Osteoblast (primary cell): Measurements from ENCODE around the gene KIF13A. TPM values are rescaled to one million over a fixed set of nuclear protein-coding genes. Genes with fewer than 3 reads are reported as not detected.
A peak's percentile ranks its signal among the peaks of the same experiment; 100 is the strongest.

Experiments used
- DNase-seq: peaks from one replicate; pipeline ENCODE4 v3.0.0; 2011; ENCODE audit warnings: low spot score, mixed read lengths; ENCODE audit not compliant: insufficient read length; ENCODE audit errors: missing footprints
- H2AFZ ChIP-seq: 2 replicates; pipeline ENCODE4 v1.6.0; 2011; ENCODE audit warnings: mild to moderate bottlenecking, low read length
- H3K27ac ChIP-seq: 2 replicates; pipeline ENCODE4 v1.5.1; 2011; ENCODE audit warnings: mild to moderate bottlenecking, low read depth, low read length, moderate library complexity
- H3K27me3 ChIP-seq: 2 replicates; pipeline ENCODE4 v1.6.0; 2012; ENCODE audit warnings: mild to moderate bottlenecking, control low read depth, inconsistent platforms, low read length, moderate library complexity; ENCODE audit not compliant: insufficient read depth
- H3K36me3 ChIP-seq: 2 replicates; pipeline ENCODE4 v1.5.1; 2011; ENCODE audit warnings: mild to moderate bottlenecking, low read length, control low read depth, moderate library complexity; ENCODE audit not compliant: insufficient read depth
- H3K4me1 ChIP-seq: 2 replicates; pipeline ENCODE4 v1.5.1; 2011; ENCODE audit warnings: mild to moderate bottlenecking, low read length, control low read depth, moderate library complexity; ENCODE audit not compliant: insufficient read depth
- H3K4me2 ChIP-seq: 2 replicates; pipeline ENCODE4 v1.6.0; 2011; ENCODE audit warnings: mild to moderate bottlenecking, low read length; ENCODE audit not compliant: insufficient read depth
- H3K4me3 ChIP-seq: fragments of 200-600 bp; sonication (generic); 3 replicates; pipeline ENCODE4 v1.5.1; 2012; ENCODE audit warnings: mild to moderate bottlenecking, low read length, inconsistent platforms; ENCODE audit not compliant: insufficient read depth
- H3K79me2 ChIP-seq: 2 replicates; pipeline ENCODE4 v1.6.0; 2012; ENCODE audit warnings: mild to moderate bottlenecking, low read length, control low read depth, inconsistent platforms; ENCODE audit not compliant: insufficient read depth
- H3K9me3 ChIP-seq: 2 replicates; pipeline ENCODE4 v1.5.1; 2011; ENCODE audit warnings: low read depth, low read length, control low read depth
- H4K20me1 ChIP-seq: 2 replicates; pipeline ENCODE4 v1.6.0; 2012; ENCODE audit warnings: mild to moderate bottlenecking, low read length, control low read depth; ENCODE audit not compliant: insufficient read depth
- CTCF ChIP-seq: IDR thresholded peaks from 2 replicates; pipeline ENCODE4 v1.5.1; 2011; ENCODE audit warnings: mild to moderate bottlenecking, low read depth, low read length, moderate library complexity; ENCODE audit errors: extremely low read depth
- total RNA-seq: library from RNA; depleted of rRNA; stranded (reverse); fragments of >200 nt; gene quantifications from 2 replicates; pipeline ENCODE4 v1.2.3, GENCODE V29; 2012

KIF13A gene
- total RNA-seq, 1 donor, result 61.5 TPM

- H3K27ac ChIP-seq, result no peak overlapping the region
- no peak for DNase-seq
- no peaks in the 10 kb centered on the region for H3K27me3 ChIP-seq
- H3K79me2 ChIP-seq, result no peaks in the 10 kb centered on the region
- H3K4me1 ChIP-seq, result no peaks in the 10 kb centered on the region
- no peaks in the 10 kb centered on the region for H3K9me3 ChIP-seq
- H4K20me1 ChIP-seq, result peaks cover 9% of the 10 kb centered on the region
- no peak for TF ChIP-seq CTCF
- no peak overlapping the region for H2AFZ ChIP-seq
- no peak overlapping the region for H3K4me3 ChIP-seq
- no peak overlapping the region for H3K4me2 ChIP-seq
- peaks cover 68% of the 10 kb centered on the region for H3K36me3 ChIP-seq
Observed at GRCh38 chr6:17768881-17769280, 218.6 kb downstream of the KIF13A start.

GRCh38 chr6:17768388-17768787 is 219.0 kb downstream of the KIF13A start:
- Histone ChIP-seq H3K4me2 (no peak overlapping the region), H3K79me2 (no peaks in the 10 kb centered on the region), H3K36me3 (peaks cover 67% of the 10 kb centered on the region), H3K9me3 (no peaks in the 10 kb centered on the region), H2AFZ (no peak overlapping the region), H4K20me1 (peaks cover 9% of the 10 kb centered on the region), H3K27ac (no peak overlapping the region), H3K4me3 (no peak overlapping the region), H3K27me3 (no peaks in the 10 kb centered on the region), H3K4me1 (no peaks in the 10 kb centered on the region)
- TF ChIP-seq CTCF, result no peak
- DNase-seq, result peak; percentile 52

- H3K4me2 ChIP-seq, result no peak overlapping the region
- TF ChIP-seq CTCF, result no peak
Observed at GRCh38 chr6:17762651-17763050, 224.8 kb downstream of the KIF13A start.

DNA sequence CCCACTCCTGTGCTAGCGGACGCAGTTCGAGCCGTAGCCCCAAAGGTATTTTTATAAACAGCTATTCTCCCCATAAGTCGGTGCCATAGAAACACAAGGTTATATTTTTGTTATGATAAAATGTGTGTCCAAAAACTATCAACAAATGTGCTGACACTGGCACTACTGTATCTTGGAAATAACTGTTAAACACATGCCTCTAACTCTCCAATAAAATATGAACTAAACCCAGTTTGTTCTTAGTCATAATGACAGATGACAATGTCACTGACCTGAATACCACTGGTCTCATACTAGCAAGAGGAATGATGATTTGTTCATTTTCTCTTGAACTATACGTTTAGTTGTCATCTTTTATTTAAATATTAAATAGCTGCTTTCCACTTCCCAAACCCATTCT is 229.3 kb downstream of the KIF13A start:
- Histone ChIP-seq H3K9me3 (no peaks in the 10 kb centered on the region), H3K27me3 (no peaks in the 10 kb centered on the region), H3K4me3 (no peak overlapping the region), H4K20me1 (peaks cover 3% of the 10 kb centered on the region), H2AFZ (no peak overlapping the region), H3K27ac (no peak overlapping the region), H3K36me3 (peaks cover 14% of the 10 kb centered on the region), H3K4me2 (no peak overlapping the region), H3K79me2 (no peaks in the 10 kb centered on the region), H3K4me1 (no peaks in the 10 kb centered on the region)
- TF ChIP-seq CTCF, result no peak
- DNase-seq, result peak; percentile 44

More at GRCh38 chr6:17762651-17763050, 224.8 kb downstream of the KIF13A start:
- H2AFZ ChIP-seq, result no peak overlapping the region
- H3K4me3 ChIP-seq, result no peak overlapping the region
- no peaks in the 10 kb centered on the region for H3K27me3 ChIP-seq
- no peaks in the 10 kb centered on the region for H3K4me1 ChIP-seq
- H3K79me2 ChIP-seq, result no peaks in the 10 kb centered on the region
- peaks cover 39% of the 10 kb centered on the region for H3K36me3 ChIP-seq
- peaks cover 3% of the 10 kb centered on the region for H4K20me1 ChIP-seq
- no peaks in the 10 kb centered on the region for H3K9me3 ChIP-seq
- DNase-seq, result no peak
- no peak overlapping the region for H3K27ac ChIP-seq
